BE2C (cell line): ENCODE data around the gene TRIM73.
"Not testable (repeated sequence)": the region's sequence is repeated elsewhere in the genome, so short reads cannot be mapped to it uniquely, and the experiment has no call there.

Source experiments
- DNase-seq: peaks from one replicate; pipeline ENCODE4 v3.0.0-alpha.2; 2020
- H3K27me3 ChIP-seq: fragments of 250-450 bp; sonication (Bioruptor Pico); 2 replicates; pipeline ENCODE4 v1.5.1; 2020; ENCODE audit warnings: mild to moderate bottlenecking
- H3K36me3 ChIP-seq: fragments of 250-450 bp; sonication (Bioruptor Pico); 2 replicates; pipeline ENCODE4 v1.5.1; 2020; ENCODE audit warnings: mild to moderate bottlenecking
- H3K4me1 ChIP-seq: fragments of 250-450 bp; sonication (Bioruptor Pico); 2 replicates; pipeline ENCODE4 v1.5.1; 2020
- H3K4me3 ChIP-seq: 2 replicates; pipeline ENCODE4 v1.5.1; 2011; ENCODE audit warnings: low read depth, low read length
- H3K9me3 ChIP-seq: fragments of 250-450 bp; sonication (Bioruptor Pico); 2 replicates; pipeline ENCODE4 v1.5.1; 2020

Gene TRIM73

GRCh38 chr7:75409880-75410822, 14.7 kb downstream of the TRIM73 start:
- H3K36me3 ChIP-seq, H3K4me1 ChIP-seq, H3K4me3 ChIP-seq, DNase-seq, H3K27me3 ChIP-seq, H3K9me3 ChIP-seq: not testable (repeated sequence)

- H3K4me3 ChIP-seq, H3K9me3 ChIP-seq, H3K4me1 ChIP-seq, H3K27me3 ChIP-seq, DNase-seq, H3K36me3 ChIP-seq: not testable (repeated sequence)
Measured at GRCh38 chr7:75410823-75411173, 15.4 kb downstream of the TRIM73 start.

- not testable (repeated sequence) for DNase-seq, H3K36me3 ChIP-seq, H3K4me1 ChIP-seq, H3K9me3 ChIP-seq, H3K27me3 ChIP-seq, H3K4me3 ChIP-seq
Measured at GRCh38 chr7:75414204-75414603, 18.8 kb downstream of the TRIM73 start.

- peak; percentile 87 for DNase-seq
Measured at GRCh38 chr7:75414708-75415427, 19.4 kb downstream of the TRIM73 start.

GRCh38 chr7:75415428-75415817, 20.0 kb downstream of the TRIM73 start:
- not testable (repeated sequence) for H3K27me3 ChIP-seq, H3K36me3 ChIP-seq, H3K4me3 ChIP-seq, H3K9me3 ChIP-seq, H3K4me1 ChIP-seq, DNase-seq

More at GRCh38 chr7:75414708-75415427, 19.4 kb downstream of the TRIM73 start:
- H3K4me3 ChIP-seq, H3K9me3 ChIP-seq, H3K4me1 ChIP-seq, H3K36me3 ChIP-seq, H3K27me3 ChIP-seq: not testable (repeated sequence)

- not testable (repeated sequence) for H3K9me3 ChIP-seq, H3K4me3 ChIP-seq, H3K36me3 ChIP-seq, H3K4me1 ChIP-seq, H3K27me3 ChIP-seq
- DNase-seq, result peak; percentile 24
Measured at GRCh38 chr7:75415829-75416373, 20.5 kb downstream of the TRIM73 start.

GRCh38 chr7:75416787-75417186, 21.4 kb downstream of the TRIM73 start:
- not testable (repeated sequence) for DNase-seq

GRCh38 chr7:75418292-75418858, 22.9 kb downstream of the TRIM73 start:
- not testable (repeated sequence) for DNase-seq, H3K27me3 ChIP-seq, H3K4me1 ChIP-seq, H3K9me3 ChIP-seq, H3K4me3 ChIP-seq
- peaks cover 12% of the 10 kb centered on the region for H3K36me3 ChIP-seq

More at GRCh38 chr7:75416787-75417186, 21.4 kb downstream of the TRIM73 start:
- H3K9me3 ChIP-seq, H3K27me3 ChIP-seq, H3K4me1 ChIP-seq, H3K4me3 ChIP-seq: not testable (repeated sequence)
- H3K36me3 ChIP-seq, result peaks cover 12% of the 10 kb centered on the region

DNA sequence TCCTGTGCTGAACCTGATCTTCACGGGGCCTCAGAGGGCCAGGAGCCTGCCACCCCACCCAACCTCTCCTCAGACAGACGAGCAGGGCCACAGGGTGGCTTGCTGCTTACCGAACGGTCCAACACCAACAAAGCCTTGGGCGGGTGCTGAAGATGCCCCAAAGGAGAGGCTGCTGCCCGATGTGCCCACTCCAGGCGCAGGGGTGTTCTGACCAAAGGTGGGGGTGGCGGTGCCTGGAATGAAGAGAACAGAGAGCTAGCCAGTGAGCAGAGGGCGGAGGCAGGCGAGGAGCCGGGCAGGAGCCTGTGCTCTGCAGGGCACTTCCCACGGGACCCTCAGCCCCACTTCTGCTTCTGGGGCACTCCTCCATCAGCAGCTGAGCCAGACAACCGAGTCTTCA, 23.8 kb downstream of the TRIM73 start:
- DNase-seq, result peak; percentile 14
- peaks cover 12% of the 10 kb centered on the region for H3K36me3 ChIP-seq

DNA sequence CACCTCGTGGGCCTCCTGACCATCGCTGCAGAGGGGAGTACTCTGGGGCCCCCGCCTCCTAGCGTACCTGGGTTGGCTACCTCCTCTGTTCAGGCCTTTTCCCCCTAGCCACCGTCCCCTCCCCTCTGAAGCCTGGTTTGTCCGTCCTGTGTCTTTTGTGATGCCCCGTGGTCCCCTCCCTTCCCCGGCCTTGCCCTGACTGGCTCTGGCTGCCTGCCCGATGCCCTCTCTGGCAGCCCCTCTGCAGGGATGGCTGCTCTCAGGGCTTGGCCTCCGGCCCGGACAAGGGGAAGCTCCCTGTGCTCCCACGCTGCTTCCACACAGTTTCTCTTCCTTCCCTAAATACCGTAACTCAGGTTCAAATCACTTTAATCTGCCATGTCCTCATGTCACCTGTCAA, 24.3 kb downstream of the TRIM73 start:
- not testable (repeated sequence) for H3K4me1 ChIP-seq, H3K4me3 ChIP-seq, H3K27me3 ChIP-seq, H3K9me3 ChIP-seq
- H3K36me3 ChIP-seq, result peaks cover 12% of the 10 kb centered on the region
- DNase-seq, result peak; percentile 15

More for the DNA sequence above, 23.8 kb downstream of the TRIM73 start:
- not testable (repeated sequence) for H3K9me3 ChIP-seq, H3K4me3 ChIP-seq, H3K4me1 ChIP-seq, H3K27me3 ChIP-seq

- H3K4me1 ChIP-seq, H3K9me3 ChIP-seq, H3K4me3 ChIP-seq, DNase-seq, H3K27me3 ChIP-seq: not testable (repeated sequence)
- H3K36me3 ChIP-seq, result peaks cover 12% of the 10 kb centered on the region
Measured at GRCh38 chr7:75420152-75420551, 24.7 kb downstream of the TRIM73 start.

DNA sequence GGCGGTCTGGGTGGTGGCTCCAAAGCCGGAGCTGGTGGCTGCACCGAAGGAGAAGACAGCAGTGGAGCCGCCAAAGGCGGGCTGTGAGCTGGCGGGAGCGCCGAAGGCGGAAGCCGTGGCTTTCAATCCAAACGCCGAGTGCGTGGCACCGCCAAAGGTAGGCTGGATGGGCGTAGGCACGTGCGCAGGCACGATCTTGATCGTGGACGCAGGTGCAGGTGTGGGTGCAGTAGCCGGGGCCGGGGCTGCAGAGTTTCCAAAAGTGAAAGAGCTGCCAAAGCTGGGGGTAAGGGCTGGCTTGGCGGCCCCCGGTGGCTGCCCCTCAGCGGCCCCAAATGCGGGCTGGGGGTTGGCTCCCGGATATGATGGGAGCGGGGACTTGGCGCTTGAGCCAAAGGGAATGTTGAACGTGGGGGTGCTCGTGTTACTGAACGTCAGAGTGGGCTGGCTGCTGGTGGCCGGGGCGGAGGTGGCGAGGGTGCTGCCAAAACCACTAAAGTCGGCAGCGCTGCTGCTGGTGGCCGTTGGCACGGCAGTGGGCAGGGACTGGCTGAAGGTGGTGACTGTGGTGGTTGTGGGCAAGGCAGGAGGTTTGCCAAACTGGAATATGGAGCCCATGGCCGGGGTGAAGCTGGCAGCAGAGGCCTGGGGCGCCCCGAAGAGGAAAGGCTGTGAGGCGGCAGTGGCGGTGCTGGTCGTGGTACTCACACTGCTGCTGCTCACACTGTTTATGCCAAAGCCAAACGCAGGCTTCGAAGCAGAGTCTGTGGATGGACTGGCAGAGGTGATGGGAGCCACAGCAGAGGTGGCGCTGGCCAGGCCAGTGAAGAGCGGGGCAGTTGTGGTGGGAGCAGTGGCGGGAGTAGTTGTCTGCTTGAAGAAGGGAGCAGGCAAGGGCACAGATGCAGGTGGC, 26.6 kb downstream of the TRIM73 start:
- not testable (repeated sequence) for H3K27me3 ChIP-seq, H3K36me3 ChIP-seq, H3K4me1 ChIP-seq, H3K4me3 ChIP-seq, H3K9me3 ChIP-seq, DNase-seq

DNA sequence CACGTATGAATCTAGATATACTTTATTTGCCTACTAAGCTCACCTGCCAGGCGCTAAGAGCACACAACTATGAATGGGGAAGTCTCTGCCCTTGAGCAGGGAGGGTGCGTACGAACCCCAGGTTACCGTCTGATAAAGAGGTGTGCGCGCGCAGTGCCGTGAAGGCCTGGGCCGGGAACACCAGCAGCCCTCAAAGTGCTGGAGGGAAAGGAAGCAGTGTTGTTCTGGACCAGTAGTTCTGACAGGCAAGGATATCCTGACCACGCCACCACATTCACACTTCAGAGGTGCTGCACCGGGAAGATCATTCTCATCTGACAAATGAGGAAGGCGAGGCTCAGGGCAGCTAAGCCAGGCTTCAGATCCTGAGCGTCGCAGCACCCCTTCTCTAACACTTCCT, 28.1 kb downstream of the TRIM73 start:
- not testable (repeated sequence) for H3K36me3 ChIP-seq, H3K27me3 ChIP-seq, H3K4me1 ChIP-seq, DNase-seq, H3K9me3 ChIP-seq, H3K4me3 ChIP-seq
